HL-60 (cell line): ENCODE measurements around the gene CACTIN.

Experiments
- DNase-seq, 2 experiments: peaks; one replicate each; pipeline ENCODE4 v3.0.0-alpha.2; 2010 to 2020; ENCODE audit warnings: low read depth in 1 of 2, low spot score in 1 of 2
- H3K27ac ChIP-seq: fragments of 250-450 bp; sonication (Bioruptor Pico); replicated peaks from 2 replicates; pipeline ENCODE4 v1.5.1; 2020; ENCODE audit warnings: mild to moderate bottlenecking, moderate library complexity
- H3K27me3 ChIP-seq: fragments of 250-450 bp; sonication (Bioruptor Pico); 2 replicates; pipeline ENCODE4 v1.5.1; 2021; ENCODE audit warnings: mild to moderate bottlenecking, moderate library complexity; ENCODE audit not compliant: insufficient read depth, poor library complexity, severe bottlenecking
- H3K4me3 ChIP-seq: replicated peaks from 2 replicates; pipeline ENCODE4 v1.5.1; 2011; ENCODE audit warnings: mild to moderate bottlenecking, control low read depth, low read length; ENCODE audit not compliant: insufficient read depth
- GABPA ChIP-seq: IDR thresholded peaks from 2 replicates; pipeline ENCODE4 v1.6.1; 2012; ENCODE audit warnings: low read depth
- POLR2AphosphoS5 ChIP-seq: IDR thresholded peaks from 2 replicates; pipeline ENCODE4 v1.6.1; 2012; ENCODE audit warnings: low read depth
- SPI1 ChIP-seq: IDR thresholded peaks from 2 replicates; pipeline ENCODE4 v1.6.1; 2012; ENCODE audit warnings: low read depth, mild to moderate bottlenecking, borderline replicate concordance
- TF ChIP-seq, protein P1 (sequence below): IDR thresholded peaks from one replicate; pipeline ENCODE4 v1.5.1; 2011; ENCODE audit warnings: low read length, control low read depth, inconsistent platforms; ENCODE audit not compliant: insufficient read depth
- TF ChIP-seq, protein P2 (sequence below): IDR thresholded peaks from 2 replicates; pipeline ENCODE4 v1.6.1; 2012; ENCODE audit warnings: low read depth; ENCODE audit not compliant: insufficient replicate concordance

The CACTIN gene

DNA sequence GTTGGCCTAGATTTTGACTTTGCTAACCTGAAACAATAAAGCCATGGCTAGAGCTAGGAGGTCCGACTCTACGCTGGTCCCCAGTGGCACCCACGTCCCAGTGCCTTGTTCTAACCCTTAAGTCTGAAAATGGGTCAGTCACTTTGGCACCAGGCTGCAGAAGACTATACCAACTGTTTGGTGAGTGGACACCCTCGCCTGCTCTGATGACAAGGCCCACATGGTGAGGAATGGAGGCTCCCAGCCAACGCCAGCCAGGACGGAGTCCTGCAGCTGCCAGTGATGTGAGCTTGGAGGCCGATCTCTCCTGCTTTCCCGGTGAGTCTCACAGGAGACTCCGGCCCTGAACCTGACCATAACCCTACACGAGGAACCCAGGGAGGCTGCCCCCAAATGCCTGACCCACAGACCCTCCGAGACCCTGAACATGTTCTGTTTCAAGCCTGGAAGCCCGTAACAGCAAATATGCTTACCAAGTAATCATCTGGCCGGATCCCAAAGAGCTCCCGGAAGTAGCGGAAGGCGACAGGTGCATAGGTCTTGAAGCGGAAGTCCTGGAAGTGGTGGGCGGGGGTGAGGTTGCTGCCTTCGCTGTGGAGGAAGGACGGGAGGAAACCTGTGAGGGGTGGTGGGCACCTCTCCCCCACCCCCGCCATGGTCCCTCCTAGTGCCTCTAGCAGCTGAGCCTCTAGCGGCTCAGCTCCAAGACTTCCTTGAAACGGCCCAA, 34.1 kb upstream of the CACTIN start:
- Histone ChIP-seq H3K27me3 (no peaks in the 10 kb centered on the region), H3K4me3 (no peak overlapping the region), H3K27ac (no peak overlapping the region)
- no peak for DNase-seq
- TF ChIP-seq GABPA (no peak), POLR2AphosphoS5 (no peak), SPI1 (no peak)
- TF ChIP-seq, protein P1, sequence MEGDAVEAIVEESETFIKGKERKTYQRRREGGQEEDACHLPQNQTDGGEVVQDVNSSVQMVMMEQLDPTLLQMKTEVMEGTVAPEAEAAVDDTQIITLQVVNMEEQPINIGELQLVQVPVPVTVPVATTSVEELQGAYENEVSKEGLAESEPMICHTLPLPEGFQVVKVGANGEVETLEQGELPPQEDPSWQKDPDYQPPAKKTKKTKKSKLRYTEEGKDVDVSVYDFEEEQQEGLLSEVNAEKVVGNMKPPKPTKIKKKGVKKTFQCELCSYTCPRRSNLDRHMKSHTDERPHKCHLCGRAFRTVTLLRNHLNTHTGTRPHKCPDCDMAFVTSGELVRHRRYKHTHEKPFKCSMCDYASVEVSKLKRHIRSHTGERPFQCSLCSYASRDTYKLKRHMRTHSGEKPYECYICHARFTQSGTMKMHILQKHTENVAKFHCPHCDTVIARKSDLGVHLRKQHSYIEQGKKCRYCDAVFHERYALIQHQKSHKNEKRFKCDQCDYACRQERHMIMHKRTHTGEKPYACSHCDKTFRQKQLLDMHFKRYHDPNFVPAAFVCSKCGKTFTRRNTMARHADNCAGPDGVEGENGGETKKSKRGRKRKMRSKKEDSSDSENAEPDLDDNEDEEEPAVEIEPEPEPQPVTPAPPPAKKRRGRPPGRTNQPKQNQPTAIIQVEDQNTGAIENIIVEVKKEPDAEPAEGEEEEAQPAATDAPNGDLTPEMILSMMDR = no peak
- TF ChIP-seq, protein P2, sequence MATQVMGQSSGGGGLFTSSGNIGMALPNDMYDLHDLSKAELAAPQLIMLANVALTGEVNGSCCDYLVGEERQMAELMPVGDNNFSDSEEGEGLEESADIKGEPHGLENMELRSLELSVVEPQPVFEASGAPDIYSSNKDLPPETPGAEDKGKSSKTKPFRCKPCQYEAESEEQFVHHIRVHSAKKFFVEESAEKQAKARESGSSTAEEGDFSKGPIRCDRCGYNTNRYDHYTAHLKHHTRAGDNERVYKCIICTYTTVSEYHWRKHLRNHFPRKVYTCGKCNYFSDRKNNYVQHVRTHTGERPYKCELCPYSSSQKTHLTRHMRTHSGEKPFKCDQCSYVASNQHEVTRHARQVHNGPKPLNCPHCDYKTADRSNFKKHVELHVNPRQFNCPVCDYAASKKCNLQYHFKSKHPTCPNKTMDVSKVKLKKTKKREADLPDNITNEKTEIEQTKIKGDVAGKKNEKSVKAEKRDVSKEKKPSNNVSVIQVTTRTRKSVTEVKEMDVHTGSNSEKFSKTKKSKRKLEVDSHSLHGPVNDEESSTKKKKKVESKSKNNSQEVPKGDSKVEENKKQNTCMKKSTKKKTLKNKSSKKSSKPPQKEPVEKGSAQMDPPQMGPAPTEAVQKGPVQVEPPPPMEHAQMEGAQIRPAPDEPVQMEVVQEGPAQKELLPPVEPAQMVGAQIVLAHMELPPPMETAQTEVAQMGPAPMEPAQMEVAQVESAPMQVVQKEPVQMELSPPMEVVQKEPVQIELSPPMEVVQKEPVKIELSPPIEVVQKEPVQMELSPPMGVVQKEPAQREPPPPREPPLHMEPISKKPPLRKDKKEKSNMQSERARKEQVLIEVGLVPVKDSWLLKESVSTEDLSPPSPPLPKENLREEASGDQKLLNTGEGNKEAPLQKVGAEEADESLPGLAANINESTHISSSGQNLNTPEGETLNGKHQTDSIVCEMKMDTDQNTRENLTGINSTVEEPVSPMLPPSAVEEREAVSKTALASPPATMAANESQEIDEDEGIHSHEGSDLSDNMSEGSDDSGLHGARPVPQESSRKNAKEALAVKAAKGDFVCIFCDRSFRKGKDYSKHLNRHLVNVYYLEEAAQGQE = no peak

DNA sequence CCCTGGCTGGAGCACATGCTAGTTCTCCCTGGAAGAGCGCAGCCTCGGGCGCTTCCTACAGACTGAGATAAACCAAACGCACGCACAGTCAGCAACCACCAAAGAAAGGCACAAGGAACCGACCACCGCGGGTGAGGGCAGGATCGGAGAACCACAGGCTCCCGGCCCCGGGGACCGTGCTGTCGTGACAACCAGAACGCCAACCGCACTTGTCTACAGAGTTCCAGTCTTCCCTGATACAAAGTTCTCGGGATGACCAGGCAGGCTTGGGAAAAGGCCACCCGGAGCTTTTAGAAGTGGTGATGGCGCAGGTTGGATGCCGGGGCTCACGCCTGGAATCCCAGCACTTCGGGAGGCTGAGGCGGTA, 33.1 kb upstream of the CACTIN start:
- no peak for DNase-seq
- no peak overlapping the region for H3K4me3 ChIP-seq
- H3K27ac ChIP-seq = no peak overlapping the region
- TF ChIP-seq POLR2AphosphoS5 (no peak), GABPA (no peak), SPI1 (no peak)
- TF ChIP-seq, protein P1 = no peak
- TF ChIP-seq, protein P2 = no peak
- H3K27me3 ChIP-seq = no peaks in the 10 kb centered on the region

DNA sequence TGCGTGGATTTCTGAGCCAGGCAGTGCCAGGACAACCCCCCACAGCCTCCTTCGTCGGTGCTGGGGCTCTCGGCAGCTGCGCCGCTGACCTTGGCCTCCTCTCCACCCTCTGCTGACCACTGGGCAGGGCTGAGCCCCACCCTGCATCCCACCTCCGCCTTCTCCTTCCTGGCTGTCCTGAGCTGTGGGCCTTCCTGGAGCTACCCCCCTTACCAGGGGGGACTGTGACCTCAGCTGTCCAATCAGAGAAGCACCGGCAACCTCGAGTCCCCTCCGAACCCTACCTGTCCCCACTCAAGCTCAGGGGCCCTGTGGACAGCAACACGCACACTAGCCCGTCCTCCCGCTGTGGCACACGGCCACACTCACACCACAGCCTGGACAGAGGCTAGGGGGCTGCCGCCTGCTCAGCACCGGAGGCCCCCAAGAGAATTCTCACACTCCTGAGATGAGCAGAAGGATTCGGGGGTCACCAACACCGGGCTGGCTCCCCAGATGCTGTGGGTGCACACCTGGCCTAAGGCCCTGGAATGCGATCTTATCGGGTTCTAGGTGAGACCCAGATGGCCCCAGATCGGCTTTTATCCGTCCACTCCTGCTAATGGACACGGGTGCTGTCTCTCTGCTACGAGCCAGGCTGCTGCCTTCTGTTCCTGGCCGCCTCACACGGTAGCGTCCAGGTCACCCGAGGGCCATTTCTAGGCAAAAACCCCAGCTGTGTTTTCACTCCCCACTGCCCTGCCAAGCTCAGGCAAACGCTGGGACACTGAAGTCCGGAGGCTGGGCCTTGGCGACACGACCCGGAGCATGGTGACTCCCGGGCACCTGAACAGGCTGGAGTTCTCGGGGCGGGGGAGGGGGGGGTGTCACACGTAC, 32.5 kb upstream of the CACTIN start:
- Histone ChIP-seq H3K27ac (no peak overlapping the region), H3K27me3 (no peaks in the 10 kb centered on the region), H3K4me3 (no peak overlapping the region)
- no peak for DNase-seq
- TF ChIP-seq, protein P1 = no peak
- TF ChIP-seq GABPA (no peak), POLR2AphosphoS5 (no peak), SPI1 (no peak)
- TF ChIP-seq, protein P2 = no peak
